HFF-Myc (cell line): Measurements from ENCODE around the gene CNNM1.

Experiments
- DNase-seq: peaks from one replicate; pipeline ENCODE4 v3.0.0-alpha.2; 2011; ENCODE audit warnings: low read depth; ENCODE audit errors: extremely low read depth
- H3K4me3 ChIP-seq: replicated peaks from 2 replicates; pipeline ENCODE4 v1.5.1; 2011; ENCODE audit warnings: low read depth, mild to moderate bottlenecking, control low read depth, low read length
- CTCF ChIP-seq: IDR thresholded peaks from 2 replicates; pipeline ENCODE4 v1.5.1; 2012; ENCODE audit warnings: mild to moderate bottlenecking, low read depth, low read length, control low read depth; ENCODE audit errors: missing control alignments

Gene CNNM1

DNA sequence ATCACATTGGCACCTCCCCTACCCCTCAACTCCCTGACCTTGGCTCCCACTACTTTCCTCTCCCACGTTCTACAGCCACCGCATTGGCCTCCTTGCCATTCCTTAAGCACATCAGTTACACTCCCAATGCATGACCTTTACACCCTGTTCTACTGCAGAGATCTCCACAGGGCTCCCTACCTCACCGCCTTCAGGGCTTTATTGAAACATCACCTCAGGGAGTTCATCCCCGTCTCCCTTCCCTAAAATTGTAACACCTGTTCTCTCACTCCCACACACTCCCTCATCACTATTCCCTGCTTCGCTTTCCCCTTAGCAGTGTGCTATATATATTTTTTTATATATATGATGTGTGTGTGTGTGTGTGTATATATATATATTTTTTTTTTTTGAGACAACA lies 18.5 kb downstream of the CNNM1 start:
- no peak for TF ChIP-seq CTCF
- no peak for DNase-seq
- no peak overlapping the region for H3K4me3 ChIP-seq

- DNase-seq, result no peak
- no peak for TF ChIP-seq CTCF
- no peak overlapping the region for H3K4me3 ChIP-seq
These were observed 24.0 kb downstream of the CNNM1 start for GRCh38 chr10:99353182-99353581.

GRCh38 chr10:99357691-99358090 lies 28.5 kb downstream of the CNNM1 start:
- H3K4me3 ChIP-seq, result no peak overlapping the region
- no peak for DNase-seq
- no peak for TF ChIP-seq CTCF

DNA sequence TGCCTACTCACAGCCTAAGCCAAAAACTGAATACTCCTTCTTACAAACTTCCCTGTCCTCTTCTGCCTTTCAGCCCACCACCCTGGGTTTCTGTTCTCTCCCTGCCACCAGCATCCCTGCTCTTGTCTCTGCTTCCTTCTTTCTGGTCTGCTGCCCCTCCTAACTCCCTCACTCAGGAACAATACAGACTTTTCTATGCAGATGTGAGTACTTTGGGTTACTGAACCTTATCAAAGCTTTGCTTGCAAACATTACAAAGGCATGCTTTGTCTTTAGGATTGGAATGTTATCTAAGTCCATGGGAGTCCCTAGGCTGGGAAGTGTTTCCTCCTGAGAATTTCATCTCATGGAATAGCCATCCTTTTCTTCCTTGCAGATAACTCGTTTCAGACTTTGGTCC lies 28.9 kb downstream of the CNNM1 start:
- TF ChIP-seq CTCF, result no peak
- H3K4me3 ChIP-seq, result no peak overlapping the region
- DNase-seq, result no peak

DNA sequence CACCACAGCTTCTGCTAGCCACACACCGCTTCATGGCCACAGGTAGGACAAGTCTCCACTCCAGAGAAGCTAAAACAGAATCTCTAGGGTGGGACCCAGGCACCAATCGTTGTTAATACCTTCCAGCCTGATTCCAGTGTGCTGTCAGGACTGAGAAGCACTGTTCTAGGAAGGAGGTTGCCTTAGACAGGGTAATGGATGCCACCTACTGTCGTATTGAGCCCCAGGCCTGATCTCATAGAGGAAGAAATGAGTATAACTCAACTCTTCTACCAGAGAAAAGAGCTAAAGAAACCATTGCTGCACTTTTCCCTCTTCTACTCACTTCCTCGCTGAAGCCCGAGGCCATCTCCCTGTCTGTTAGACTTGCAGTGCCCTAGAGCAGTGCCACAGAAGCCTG lies 31.8 kb downstream of the CNNM1 start:
- TF ChIP-seq CTCF, result no peak

GRCh38 chr10:99364125-99364524 lies 35.0 kb downstream of the CNNM1 start:
- no peak for DNase-seq
- no peak overlapping the region for H3K4me3 ChIP-seq
- no peak for TF ChIP-seq CTCF

More for the DNA sequence above, 31.8 kb downstream of the CNNM1 start:
- no peak for DNase-seq
- H3K4me3 ChIP-seq, result no peak overlapping the region

GRCh38 chr10:99365311-99365710 lies 36.2 kb downstream of the CNNM1 start:
- H3K4me3 ChIP-seq, result no peak overlapping the region
- no peak for DNase-seq
- TF ChIP-seq CTCF, result no peak
